Measurements from ENCODE around the gene EEF1AKMT3.

Gene EEF1AKMT3

DNA sequence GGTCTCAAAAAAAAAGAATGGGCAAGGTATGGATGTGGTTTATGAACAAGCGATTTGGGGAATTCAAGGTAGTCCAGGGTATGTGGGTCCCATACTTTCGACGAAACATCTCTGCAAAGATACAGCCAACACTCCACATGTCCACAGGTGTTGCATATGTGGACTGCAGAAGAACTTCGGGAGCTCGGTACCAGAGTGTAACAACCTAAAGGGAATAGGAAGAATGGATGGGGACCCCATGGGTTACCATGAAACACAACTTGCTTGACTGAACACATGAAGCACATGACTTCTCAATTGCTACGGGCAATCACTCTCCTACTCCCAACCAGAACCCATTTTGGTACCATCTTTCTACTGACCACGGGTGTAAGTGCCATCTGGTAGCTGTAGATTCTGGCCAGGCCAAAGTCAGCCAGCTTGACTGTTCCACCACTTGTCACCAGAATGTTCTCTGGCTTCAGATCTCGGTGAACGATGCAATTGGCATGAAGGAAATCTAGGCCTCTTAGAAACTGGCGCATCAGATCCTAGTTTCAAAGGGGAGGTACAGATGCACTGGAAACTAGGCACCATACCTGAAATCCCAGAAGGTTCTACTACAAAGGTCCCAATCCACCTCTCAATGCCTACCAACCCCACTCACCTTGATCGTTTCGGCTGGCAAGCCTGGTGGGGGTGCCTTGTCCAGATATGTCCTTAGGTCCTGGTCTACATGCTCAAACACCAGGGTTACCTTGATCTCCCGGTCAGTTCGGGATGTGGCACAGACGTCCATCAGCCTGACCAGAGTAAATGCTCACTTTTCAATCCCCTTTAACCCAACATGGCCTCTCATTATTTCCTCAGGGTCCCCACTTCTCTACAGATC is 21.6 kb upstream of the EEF1AKMT3 start:
- H3K36me3 ChIP-seq (ENCODE audit: insufficient read depth, low read length): peaks cover 27% of the 10 kb centered on the region
- TF ChIP-seq, protein P1, sequence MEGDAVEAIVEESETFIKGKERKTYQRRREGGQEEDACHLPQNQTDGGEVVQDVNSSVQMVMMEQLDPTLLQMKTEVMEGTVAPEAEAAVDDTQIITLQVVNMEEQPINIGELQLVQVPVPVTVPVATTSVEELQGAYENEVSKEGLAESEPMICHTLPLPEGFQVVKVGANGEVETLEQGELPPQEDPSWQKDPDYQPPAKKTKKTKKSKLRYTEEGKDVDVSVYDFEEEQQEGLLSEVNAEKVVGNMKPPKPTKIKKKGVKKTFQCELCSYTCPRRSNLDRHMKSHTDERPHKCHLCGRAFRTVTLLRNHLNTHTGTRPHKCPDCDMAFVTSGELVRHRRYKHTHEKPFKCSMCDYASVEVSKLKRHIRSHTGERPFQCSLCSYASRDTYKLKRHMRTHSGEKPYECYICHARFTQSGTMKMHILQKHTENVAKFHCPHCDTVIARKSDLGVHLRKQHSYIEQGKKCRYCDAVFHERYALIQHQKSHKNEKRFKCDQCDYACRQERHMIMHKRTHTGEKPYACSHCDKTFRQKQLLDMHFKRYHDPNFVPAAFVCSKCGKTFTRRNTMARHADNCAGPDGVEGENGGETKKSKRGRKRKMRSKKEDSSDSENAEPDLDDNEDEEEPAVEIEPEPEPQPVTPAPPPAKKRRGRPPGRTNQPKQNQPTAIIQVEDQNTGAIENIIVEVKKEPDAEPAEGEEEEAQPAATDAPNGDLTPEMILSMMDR (conservative IDR thresholded peaks at IDR 0.05; ENCODE audit: low read length): no peak
- TF ChIP-seq EZH2phosphoT487 (IDR thresholded peaks at IDR 0.05; ENCODE audit: borderline replicate concordance): no peak

DNA sequence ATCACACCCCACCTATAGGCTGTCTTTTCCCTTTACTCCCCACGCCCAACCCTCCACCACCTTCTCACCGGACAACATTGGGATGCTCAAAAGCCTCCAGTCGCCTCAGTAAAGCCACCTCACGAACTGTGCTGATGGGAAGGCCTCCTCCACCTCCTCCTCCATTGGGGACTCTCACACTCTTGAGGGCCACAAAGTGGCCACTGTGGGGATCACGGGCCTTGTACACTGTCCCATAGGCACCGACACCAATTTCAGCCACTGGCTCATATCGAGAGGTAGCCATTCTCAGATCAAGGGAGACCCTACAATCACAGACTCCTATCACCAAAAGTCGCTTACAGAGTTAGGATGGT is 21.0 kb upstream of the EEF1AKMT3 start:
- H3K36me3 ChIP-seq (ENCODE audit: insufficient read depth, low read length): peaks cover 24% of the 10 kb centered on the region
- H3K4me1 ChIP-seq (ENCODE audit: insufficient read depth, low read length, poor library complexity, severe bottlenecking): peaks cover 38% of the 10 kb centered on the region
- no peaks in the 10 kb centered on the region for H3K27me3 ChIP-seq (ENCODE audit: insufficient read depth, low read length, poor library complexity, severe bottlenecking)
- TF ChIP-seq EZH2phosphoT487 (IDR thresholded peaks at IDR 0.05; ENCODE audit: borderline replicate concordance): no peak
- TF ChIP-seq, protein P1 (conservative IDR thresholded peaks at IDR 0.05; ENCODE audit: low read length): no peak
- peaks cover 7% of the 10 kb centered on the region for H3F3A ChIP-seq (ENCODE audit: low read depth)
- H3K4me2 ChIP-seq (ENCODE audit: low read depth, low read length, poor library complexity, severe bottlenecking): peak overlapping the region; percentile 93
- peaks cover 31% of the 10 kb centered on the region for H4K20me1 ChIP-seq (ENCODE audit: insufficient read depth, low read length, poor library complexity, severe bottlenecking)
- no peaks in the 10 kb centered on the region for H3K9me2 ChIP-seq (replicated peaks; ENCODE audit: low read depth, low read length)
- peak overlapping the region; percentile 99 for H3K4me3 ChIP-seq (ENCODE audit: low read length, poor library complexity, severe bottlenecking)
- peak overlapping the region; percentile 88; the same call in 1 of the 2 replicates for H2AFZ ChIP-seq (ENCODE audit: low read length)
- peak overlapping the region; percentile 99 for H3K9ac ChIP-seq (ENCODE audit: low read depth, low read length, poor library complexity, severe bottlenecking)
- H3K79me2 ChIP-seq (ENCODE audit: insufficient read depth, low read length): peaks cover 48% of the 10 kb centered on the region
- H3K9me3 ChIP-seq (ENCODE audit: insufficient read depth, low read depth, low read length): no peaks in the 10 kb centered on the region

More for the DNA sequence above, 21.6 kb upstream of the EEF1AKMT3 start:
- Histone ChIP-seq H3K79me2 (ENCODE audit: insufficient read depth, low read length) (peaks cover 42% of the 10 kb centered on the region), H3K4me2 (ENCODE audit: low read depth, low read length, poor library complexity, severe bottlenecking) (peak overlapping the region; percentile 93), H3K9me3 (ENCODE audit: insufficient read depth, low read depth, low read length) (no peaks in the 10 kb centered on the region), H3K4me1 (ENCODE audit: insufficient read depth, low read length, poor library complexity, severe bottlenecking) (peaks cover 33% of the 10 kb centered on the region), H3K27me3 (ENCODE audit: insufficient read depth, low read length, poor library complexity, severe bottlenecking) (no peaks in the 10 kb centered on the region), H3F3A (ENCODE audit: low read depth) (peaks cover 7% of the 10 kb centered on the region), H3K9ac (ENCODE audit: low read depth, low read length, poor library complexity, severe bottlenecking) (peak overlapping the region; percentile 99), H4K20me1 (ENCODE audit: insufficient read depth, low read length, poor library complexity, severe bottlenecking) (peaks cover 25% of the 10 kb centered on the region), H3K4me3 (ENCODE audit: low read length, poor library complexity, severe bottlenecking) (peak overlapping the region; percentile 99), H2AFZ (ENCODE audit: low read length) (no peak overlapping the region), H3K9me2 (replicated peaks; ENCODE audit: low read depth, low read length) (no peaks in the 10 kb centered on the region)

DNA sequence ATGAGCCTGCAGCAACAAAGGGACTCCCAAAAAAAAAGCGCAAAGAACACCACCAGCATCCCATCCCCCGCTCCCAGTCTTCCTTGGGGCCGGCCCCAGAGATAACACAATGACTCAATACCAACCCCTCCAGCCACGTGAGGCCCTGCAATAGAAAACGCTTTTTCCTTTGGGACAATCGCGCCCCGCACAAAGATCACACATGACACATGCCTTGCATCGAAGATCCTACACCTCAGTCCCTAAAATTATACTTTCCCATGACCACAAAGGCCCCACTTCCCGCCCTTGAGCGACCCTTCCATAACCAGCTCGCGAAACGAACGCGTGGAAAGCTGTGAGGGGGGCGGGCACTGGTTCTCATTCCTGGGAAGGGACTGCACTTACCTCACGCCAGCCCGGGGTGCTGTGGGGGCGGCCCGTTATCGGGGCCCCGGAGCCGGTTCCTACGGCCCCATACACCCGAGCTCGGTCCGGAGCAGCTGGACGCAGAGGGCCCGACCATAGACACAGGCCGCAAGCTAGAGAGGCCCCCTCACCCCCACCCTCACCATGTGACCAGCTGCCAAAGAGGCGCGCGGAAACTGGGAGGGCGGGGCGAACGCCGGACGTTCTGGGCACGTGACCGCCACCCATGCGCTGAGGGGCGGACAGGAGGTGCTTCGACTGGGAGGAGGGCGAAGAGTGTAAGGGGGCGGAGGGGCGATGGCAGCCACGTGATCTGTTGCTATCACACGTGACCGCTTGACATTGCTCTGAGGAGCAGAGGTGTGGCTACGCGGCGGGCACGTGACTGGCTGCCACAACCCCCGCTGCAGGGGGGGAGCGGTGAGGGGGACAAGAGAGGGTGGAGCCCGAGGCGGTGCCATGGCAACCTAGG is 20.4 kb upstream of the EEF1AKMT3 start, which contains the start of gene CDK4:
TSS of gene CDK4 (minus strand) at position 523 of the 880 bp plus-strand sequence. CDS start 593 bp downstream, outside the sequence.
- peaks cover 54% of the 10 kb centered on the region for H3K79me2 ChIP-seq (ENCODE audit: insufficient read depth, low read length)

More for the DNA sequence above, 20.4 kb upstream of the EEF1AKMT3 start, which contains the start of gene CDK4:
- Histone ChIP-seq H3K36me3 (ENCODE audit: insufficient read depth, low read length) (peaks cover 20% of the 10 kb centered on the region), H3K27me3 (ENCODE audit: insufficient read depth, low read length, poor library complexity, severe bottlenecking) (no peaks in the 10 kb centered on the region), H3K4me3 (ENCODE audit: low read length, poor library complexity, severe bottlenecking) (peak within 1 kb of the TSS; percentile 99), H4K20me1 (ENCODE audit: insufficient read depth, low read length, poor library complexity, severe bottlenecking) (peaks cover 37% of the 10 kb centered on the region), H3K9me3 (ENCODE audit: insufficient read depth, low read depth, low read length) (no peaks in the 10 kb centered on the region), H3K9ac (ENCODE audit: low read depth, low read length, poor library complexity, severe bottlenecking) (peak within 1 kb of the TSS; percentile 99), H3K4me2 (ENCODE audit: low read depth, low read length, poor library complexity, severe bottlenecking) (peak within 1 kb of the TSS; percentile 93), H3K9me2 (replicated peaks; ENCODE audit: low read depth, low read length) (no peaks in the 10 kb centered on the region), H2AFZ (ENCODE audit: low read length) (peak within 1 kb of the TSS; percentile 88), H3F3A (ENCODE audit: low read depth) (peaks cover 7% of the 10 kb centered on the region), H3K4me1 (ENCODE audit: insufficient read depth, low read length, poor library complexity, severe bottlenecking) (peaks cover 41% of the 10 kb centered on the region)
- TF ChIP-seq, protein P1 (conservative IDR thresholded peaks at IDR 0.05; ENCODE audit: low read length): no peak
- TF ChIP-seq EZH2phosphoT487 (IDR thresholded peaks at IDR 0.05; ENCODE audit: borderline replicate concordance): no peak

Data from Loucy (cell line).